Measurements from ENCODE around the gene MISP.

GRCh38 chr19:746208-746819 is 4.6 kb upstream of the MISP start:
- TF ChIP-seq EZH2 (IDR thresholded peaks at IDR 0.05; ENCODE audit: borderline replicate concordance, low read length): no peak
- TF ChIP-seq CTCF (IDR thresholded peaks at IDR 0.05; ENCODE audit: low read length): no peak

Data from OCI-LY1 (cell line).